Measurements from ENCODE around the gene TBL1X. TPM values are rescaled to one million over a fixed set of nuclear protein-coding genes. Genes with fewer than 3 reads are reported as not detected.

Gene TBL1X
- total and polyA plus RNA-seq, 2 donors (not counting 3 experiments of a cell fraction or from before 2014, with no cell fraction given) = 8.7 to 25.3 TPM

DNA sequence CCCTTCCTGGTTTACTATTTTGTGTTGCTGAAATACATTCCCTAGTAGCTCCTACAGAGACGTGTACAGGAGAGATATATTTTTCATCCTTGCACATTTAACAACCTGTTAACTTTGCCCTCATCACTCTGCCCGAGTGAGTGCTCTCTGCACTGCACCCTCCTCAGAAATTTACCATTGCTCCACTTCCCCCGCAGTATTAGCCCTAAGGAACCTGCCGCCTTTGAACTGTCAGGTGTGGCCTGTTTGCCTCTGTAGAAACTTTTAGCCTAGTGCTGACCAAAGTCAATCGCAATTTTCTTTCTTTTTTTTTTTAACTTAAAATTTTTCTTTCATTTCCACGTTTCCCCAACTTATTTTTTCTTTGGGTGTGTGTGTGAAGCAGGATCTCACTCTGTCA lies 46.6 kb upstream of the TBL1X start:
- Histone ChIP-seq H3K4me3 (replicated peaks in 1 of 3; ENCODE audit: insufficient read depth in 1 of 3, low read depth in 1 of 3, low read length in 3 of 3) (no peak overlapping the region), H3K79me2 (ENCODE audit: control insufficient read depth, insufficient read depth, low read length) (no peaks in the 10 kb centered on the region), H3K4me2 (ENCODE audit: insufficient read depth, low read length) (no peak overlapping the region), H3K36me3 (ENCODE audit: control insufficient read depth in 2 of 2, extremely low read depth in 1 of 2, insufficient read depth in 2 of 2, low read length in 2 of 2) (no peaks in the 10 kb centered on the region), H3K9me1 (replicated peaks; ENCODE audit: control insufficient read depth, extremely low read depth, insufficient read depth, low read length) (no peaks in the 10 kb centered on the region), H3K9me3 (replicated peaks; ENCODE audit: control insufficient read depth, insufficient read depth, low read length) (no peaks in the 10 kb centered on the region), H2AFZ (ENCODE audit: low read depth, low read length) (no peak overlapping the region), H3K27me3 (ENCODE audit: control insufficient read depth in 2 of 2, insufficient read depth in 2 of 2, low read length in 2 of 2) (no peaks in the 10 kb centered on the region), H3K9ac (replicated peaks; ENCODE audit: extremely low read depth, insufficient read depth, low read length) (no peak overlapping the region), H3K4me1 (ENCODE audit: control insufficient read depth, extremely low read depth, insufficient read depth, low read length) (no peaks in the 10 kb centered on the region), H3K27ac (ENCODE audit: insufficient read depth, low read depth, low read length) (no peak overlapping the region), H4K20me1 (replicated peaks; ENCODE audit: control insufficient read depth, extremely low read depth, insufficient read depth, low read length) (no peaks in the 10 kb centered on the region)
- BruUV-seq (replicated peaks) = no TSS peak
- TF ChIP-seq, protein P1, sequence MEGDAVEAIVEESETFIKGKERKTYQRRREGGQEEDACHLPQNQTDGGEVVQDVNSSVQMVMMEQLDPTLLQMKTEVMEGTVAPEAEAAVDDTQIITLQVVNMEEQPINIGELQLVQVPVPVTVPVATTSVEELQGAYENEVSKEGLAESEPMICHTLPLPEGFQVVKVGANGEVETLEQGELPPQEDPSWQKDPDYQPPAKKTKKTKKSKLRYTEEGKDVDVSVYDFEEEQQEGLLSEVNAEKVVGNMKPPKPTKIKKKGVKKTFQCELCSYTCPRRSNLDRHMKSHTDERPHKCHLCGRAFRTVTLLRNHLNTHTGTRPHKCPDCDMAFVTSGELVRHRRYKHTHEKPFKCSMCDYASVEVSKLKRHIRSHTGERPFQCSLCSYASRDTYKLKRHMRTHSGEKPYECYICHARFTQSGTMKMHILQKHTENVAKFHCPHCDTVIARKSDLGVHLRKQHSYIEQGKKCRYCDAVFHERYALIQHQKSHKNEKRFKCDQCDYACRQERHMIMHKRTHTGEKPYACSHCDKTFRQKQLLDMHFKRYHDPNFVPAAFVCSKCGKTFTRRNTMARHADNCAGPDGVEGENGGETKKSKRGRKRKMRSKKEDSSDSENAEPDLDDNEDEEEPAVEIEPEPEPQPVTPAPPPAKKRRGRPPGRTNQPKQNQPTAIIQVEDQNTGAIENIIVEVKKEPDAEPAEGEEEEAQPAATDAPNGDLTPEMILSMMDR (IDR thresholded peaks at IDR 0.05; ENCODE audit: extremely low read depth in 1 of 2, insufficient read depth in 1 of 2, low read depth in 1 of 2, low read length in 2 of 2) = no peak
- TF ChIP-seq POLR2AphosphoS5 (IDR thresholded peaks at IDR 0.05; ENCODE audit: insufficient read depth, low read depth, low read length) (no peak), FOS (IDR thresholded peaks at IDR 0.05; ENCODE audit: borderline replicate concordance, insufficient read depth, low read length) (no peak), JUN (IDR thresholded peaks at IDR 0.05; ENCODE audit: borderline replicate concordance, insufficient read depth, insufficient read length, low read depth) (no peak), GATA2 (IDR thresholded peaks at IDR 0.05; ENCODE audit: insufficient read depth, insufficient read length, low read depth, low read length) (no peak), EZH2 (IDR thresholded peaks at IDR 0.05; ENCODE audit: borderline replicate concordance, low read depth, low read length, severe bottlenecking) (no peak), MYC (IDR thresholded peaks at IDR 0.05; ENCODE audit: low read depth, low read length) (no peak), POLR2A (IDR thresholded peaks at IDR 0.05; ENCODE audit: low read depth, low read length) (no peak)
- TF ChIP-seq, protein P2, sequence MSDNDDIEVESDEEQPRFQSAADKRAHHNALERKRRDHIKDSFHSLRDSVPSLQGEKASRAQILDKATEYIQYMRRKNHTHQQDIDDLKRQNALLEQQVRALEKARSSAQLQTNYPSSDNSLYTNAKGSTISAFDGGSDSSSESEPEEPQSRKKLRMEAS (IDR thresholded peaks at IDR 0.05; ENCODE audit: insufficient read depth, insufficient read length) = no peak
- DNase-seq (ENCODE audit: low read depth, low spot score) = no peak
- intact Hi-C loops (cut with micrococcal nuclease) = no loop called here
- CTCF ChIA-PET = no interaction called here
- POLR2A ChIA-PET = no interaction called here
- no peak for FAIRE-seq
- dilution Hi-C loops (cut with MboI; ENCODE audit: extremely low pct_ligation_motif_present, low sequenced_read_pairs) = no loop called here

All from endothelial cell of umbilical vein (primary cell).